Bronchial epithelial cell (primary cell): ENCODE measurements around the gene NAT10. TPM values are rescaled to one million over a fixed set of nuclear protein-coding genes. Genes with fewer than 3 reads are reported as not detected.
A peak's percentile ranks its signal among the peaks of the same experiment; 100 is the strongest.

Experiments
- DNase-seq: peaks from one replicate; pipeline ENCODE4 v3.0.0-alpha.2; 2010; ENCODE audit warnings: low read depth
- FAIRE-seq: peaks from 2 replicates; lab custom pipeline; 2011; peaks lifted over from hg19 to GRCh38; lab: Jason Lieb, UNC
- H3K27me3 ChIP-seq: 2 replicates; pipeline ENCODE4 v1.5.1; 2011; ENCODE audit warnings: low read length; ENCODE audit not compliant: control insufficient read depth, insufficient read depth
- H3K36me3 ChIP-seq: 2 replicates; pipeline ENCODE4 v1.5.1; 2011; ENCODE audit warnings: low read length; ENCODE audit not compliant: control insufficient read depth, insufficient read depth
- H3K4me3 ChIP-seq: 2 replicates; pipeline ENCODE4 v1.5.1; 2011; ENCODE audit warnings: mild to moderate bottlenecking, low read depth, low read length, control low read depth
- total RNA-seq: library from RNA; depleted of rRNA; stranded (reverse); fragments of >200 nt; gene quantifications from 2 replicates; pipeline ENCODE4 v1.2.1, GENCODE V29; 2014
- TF ChIP-seq, protein P1 (sequence below): IDR thresholded peaks from 2 replicates; pipeline ENCODE4 v1.5.1; 2011; ENCODE audit warnings: mild to moderate bottlenecking, moderate library complexity, low read length, control low read depth, inconsistent platforms; ENCODE audit not compliant: insufficient read depth, severe bottlenecking

NAT10 gene
- total RNA-seq, 1 donor from 2014 or later, result 14.0 TPM

DNA sequence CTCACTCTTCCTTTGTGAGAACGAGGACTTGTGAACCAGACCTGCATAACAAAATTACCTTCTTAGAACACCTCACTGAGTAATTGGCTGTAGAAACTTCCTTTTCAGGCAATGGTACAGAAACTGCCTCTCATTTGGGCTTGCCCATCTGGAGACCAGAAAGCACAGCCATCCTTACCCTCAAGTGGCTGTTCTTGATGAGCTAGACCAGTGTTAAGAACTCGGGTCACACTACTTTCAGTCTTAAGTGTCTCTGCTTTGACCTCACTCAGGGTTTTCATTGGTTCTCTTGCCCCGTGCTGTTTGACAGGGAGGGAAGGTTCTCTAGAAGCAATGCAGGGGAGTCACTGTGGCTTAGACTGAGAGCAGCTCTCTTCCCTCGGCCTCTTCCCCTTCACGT, 29.3 kb downstream of the NAT10 start:
- FAIRE-seq (no peak), DNase-seq (no peak)
- Histone ChIP-seq H3K36me3 (peaks cover 43% of the 10 kb centered on the region), H3K4me3 (no peak overlapping the region), H3K27me3 (no peaks in the 10 kb centered on the region)
- TF ChIP-seq, protein P1, sequence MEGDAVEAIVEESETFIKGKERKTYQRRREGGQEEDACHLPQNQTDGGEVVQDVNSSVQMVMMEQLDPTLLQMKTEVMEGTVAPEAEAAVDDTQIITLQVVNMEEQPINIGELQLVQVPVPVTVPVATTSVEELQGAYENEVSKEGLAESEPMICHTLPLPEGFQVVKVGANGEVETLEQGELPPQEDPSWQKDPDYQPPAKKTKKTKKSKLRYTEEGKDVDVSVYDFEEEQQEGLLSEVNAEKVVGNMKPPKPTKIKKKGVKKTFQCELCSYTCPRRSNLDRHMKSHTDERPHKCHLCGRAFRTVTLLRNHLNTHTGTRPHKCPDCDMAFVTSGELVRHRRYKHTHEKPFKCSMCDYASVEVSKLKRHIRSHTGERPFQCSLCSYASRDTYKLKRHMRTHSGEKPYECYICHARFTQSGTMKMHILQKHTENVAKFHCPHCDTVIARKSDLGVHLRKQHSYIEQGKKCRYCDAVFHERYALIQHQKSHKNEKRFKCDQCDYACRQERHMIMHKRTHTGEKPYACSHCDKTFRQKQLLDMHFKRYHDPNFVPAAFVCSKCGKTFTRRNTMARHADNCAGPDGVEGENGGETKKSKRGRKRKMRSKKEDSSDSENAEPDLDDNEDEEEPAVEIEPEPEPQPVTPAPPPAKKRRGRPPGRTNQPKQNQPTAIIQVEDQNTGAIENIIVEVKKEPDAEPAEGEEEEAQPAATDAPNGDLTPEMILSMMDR, result no peak

DNA sequence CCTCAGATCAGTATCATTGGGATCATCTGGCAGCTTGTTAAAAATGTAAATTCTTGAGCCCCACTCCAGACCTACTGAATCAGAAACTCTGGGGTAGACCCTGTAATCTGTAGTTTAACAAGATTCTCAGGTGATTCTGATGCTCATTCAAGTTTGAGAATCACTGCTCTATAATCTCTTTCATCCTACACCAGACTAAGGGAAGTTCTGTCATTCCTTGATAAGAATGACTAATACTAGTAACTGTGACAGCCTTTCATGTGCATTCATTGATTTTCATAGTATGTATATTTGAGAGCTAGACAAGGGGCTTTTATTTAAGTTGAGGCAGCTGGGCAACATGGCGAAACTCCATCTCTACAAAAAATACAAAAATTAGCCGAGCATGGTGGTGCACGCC, 30.0 kb downstream of the NAT10 start:
- FAIRE-seq (no peak), DNase-seq (no peak)
- no peak overlapping the region for H3K4me3 ChIP-seq
- no peaks in the 10 kb centered on the region for H3K27me3 ChIP-seq
- TF ChIP-seq, protein P1, result no peak
- H3K36me3 ChIP-seq, result peaks cover 47% of the 10 kb centered on the region

DNA sequence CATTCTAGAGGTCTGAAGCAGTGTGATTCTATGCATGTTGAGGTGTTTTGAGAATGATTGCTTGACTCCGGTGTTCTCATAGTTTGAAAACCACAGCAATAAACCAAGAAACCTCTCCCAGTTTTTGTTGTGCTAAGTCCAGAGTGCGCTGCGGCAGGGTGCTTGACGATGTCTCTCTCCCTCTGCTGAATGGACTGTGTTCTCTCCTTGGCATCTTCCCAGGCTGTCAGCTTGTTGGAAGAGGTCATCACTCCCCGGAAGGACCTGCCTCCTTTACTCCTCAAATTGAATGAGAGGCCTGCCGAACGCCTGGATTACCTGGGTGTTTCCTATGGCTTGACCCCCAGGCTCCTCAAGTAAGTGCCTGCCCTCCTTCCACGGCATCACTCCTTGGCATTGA, 31.0 kb downstream of the NAT10 start:
- no peak overlapping the region for H3K4me3 ChIP-seq
- TF ChIP-seq, protein P1, result no peak
- DNase-seq, result no peak
- FAIRE-seq, result no peak
- H3K27me3 ChIP-seq, result no peaks in the 10 kb centered on the region
- H3K36me3 ChIP-seq, result peaks cover 49% of the 10 kb centered on the region

DNA sequence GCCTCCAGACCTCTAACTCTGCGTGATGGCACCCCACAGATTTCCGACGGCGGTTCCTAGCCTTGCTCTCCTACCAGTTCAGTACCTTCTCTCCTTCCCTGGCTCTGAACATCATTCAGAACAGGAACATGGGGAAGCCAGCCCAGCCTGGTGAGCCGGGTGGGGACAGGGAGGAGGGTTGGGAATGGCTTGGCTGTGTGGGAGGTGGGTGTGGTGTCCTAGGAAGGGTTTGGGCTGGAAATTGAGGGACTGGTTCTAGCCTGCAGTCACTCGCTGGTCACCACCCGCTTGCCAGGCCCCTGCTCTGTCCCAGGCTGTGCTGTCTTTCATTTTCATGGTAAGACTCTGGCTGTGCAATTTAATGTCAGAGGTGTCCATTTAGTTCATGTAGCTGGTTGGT, 33.9 kb downstream of the NAT10 start:
- Histone ChIP-seq H3K27me3 (no peaks in the 10 kb centered on the region), H3K36me3 (peaks cover 55% of the 10 kb centered on the region), H3K4me3 (no peak overlapping the region)
- TF ChIP-seq, protein P1, result no peak
- DNase-seq, result no peak
- no peak for FAIRE-seq

DNA sequence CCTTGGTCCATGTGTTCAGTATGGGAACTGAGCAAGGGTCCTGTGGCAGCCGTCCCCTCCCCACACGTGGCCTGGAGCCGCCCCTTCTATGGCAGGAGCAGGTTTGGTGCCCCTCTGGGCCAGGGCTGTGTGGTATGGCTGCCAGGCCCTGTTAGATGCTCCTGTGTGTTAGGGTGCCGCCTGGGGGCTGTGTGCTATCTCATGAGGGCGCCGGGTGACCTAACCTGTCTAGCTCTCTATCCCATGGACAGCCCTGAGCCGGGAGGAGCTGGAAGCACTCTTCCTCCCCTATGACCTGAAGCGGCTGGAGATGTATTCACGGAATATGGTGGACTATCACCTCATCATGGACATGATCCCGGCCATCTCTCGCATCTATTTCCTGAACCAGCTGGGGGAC, 34.7 kb downstream of the NAT10 start:
- TF ChIP-seq, protein P1, result no peak

DNA sequence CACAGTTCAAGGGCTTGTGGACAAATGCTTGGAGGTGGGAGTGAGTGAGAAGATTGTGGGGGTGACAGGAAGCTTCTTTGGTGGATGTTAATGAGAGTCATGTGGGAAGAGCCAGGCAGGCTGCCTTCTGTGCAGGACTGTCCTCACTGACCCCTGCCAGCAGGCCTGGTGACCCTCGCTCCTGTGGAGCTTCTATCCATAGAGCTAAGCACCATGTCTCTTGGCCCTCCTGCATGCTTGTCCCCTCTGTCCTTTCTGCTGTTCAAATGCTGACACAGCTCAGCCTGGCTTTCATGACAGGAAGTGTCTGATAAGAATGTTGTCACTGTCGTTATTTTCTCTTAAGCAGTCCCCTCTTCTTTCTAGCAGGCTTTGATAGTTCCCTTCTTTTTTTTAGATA, 37.6 kb downstream of the NAT10 start:
- TF ChIP-seq, protein P1, result no peak
- FAIRE-seq, result no peak
- Histone ChIP-seq H3K4me3 (no peak overlapping the region), H3K36me3 (peaks cover 55% of the 10 kb centered on the region), H3K27me3 (no peaks in the 10 kb centered on the region)
- no peak for DNase-seq

More for the DNA sequence above, 34.7 kb downstream of the NAT10 start:
- H3K4me3 ChIP-seq, result no peak overlapping the region
- no peaks in the 10 kb centered on the region for H3K27me3 ChIP-seq
- peak; percentile 7 for FAIRE-seq
- DNase-seq, result no peak
- H3K36me3 ChIP-seq, result peaks cover 54% of the 10 kb centered on the region
